K562 (cell line): ENCODE measurements around the gene VMA21. TPM values are rescaled to one million over a fixed set of nuclear protein-coding genes. Genes with fewer than 3 reads are reported as not detected.

Experiments
- AFF1 ChIP-seq, 2 experiments: fragments of 450-650 bp; IDR thresholded peaks; 2 replicates each; pipeline ENCODE4 v1.6.1; 2018; ENCODE audit warnings: mild to moderate bottlenecking in 2 of 2, low read depth in 1 of 2; ENCODE audit not compliant: partially characterized antibody in 2 of 2
- MECOM ChIP-seq: fragments of 250-450 bp; sonication (Bioruptor Pico); IDR thresholded peaks from 2 replicates; pipeline ENCODE4 v1.8.0; 2022; ENCODE audit warnings: inconsistent platforms
- MTF1 ChIP-seq: fragments of 250-450 bp; sonication (Bioruptor Pico); IDR thresholded peaks from 2 replicates; pipeline ENCODE4 v1.9.0; 2021; ENCODE audit warnings: moderate library complexity, mild to moderate bottlenecking, inconsistent platforms, borderline replicate concordance
- TFE3 ChIP-seq: fragments of 450-650 bp; formaldehyde crosslinking; IDR thresholded peaks from 2 replicates; pipeline ENCODE4 v1.4.0; 2020; ENCODE audit warnings: mild to moderate bottlenecking, mixed read lengths
- TGIF2 ChIP-seq: sonication (generic); formaldehyde crosslinking; IDR thresholded peaks from 2 replicates; pipeline ENCODE4 v1.8.1; 2022; ENCODE audit warnings: mild to moderate bottlenecking, missing genetic modification reagents, moderate library complexity
- THRAP3 ChIP-seq: fragments of 450-650 bp; IDR thresholded peaks from 2 replicates; pipeline ENCODE4 v1.6.1; 2016; ENCODE audit warnings: mild to moderate bottlenecking, inconsistent platforms, borderline replicate concordance
- ZNF134 ChIP-seq: fragments of 250-450 bp; sonication (Bioruptor Pico); conservative IDR thresholded peaks from 2 replicates; pipeline ENCODE4 v1.4.0; 2020
- ZNF174 ChIP-seq: fragments of 250-450 bp; sonication (Bioruptor Pico); IDR thresholded peaks from 2 replicates; pipeline ENCODE4 v1.4.0; 2020; ENCODE audit warnings: mild to moderate bottlenecking
- ZNF184 ChIP-seq: sonication (generic); formaldehyde crosslinking; IDR thresholded peaks from 2 replicates; pipeline ENCODE4 v1.5.0; 2020; ENCODE audit warnings: missing genetic modification reagents
- polyA plus RNA-seq, 8 experiments: library from polyadenylated mRNA; depleted of rRNA in 4 of 8; stranded (reverse) in 5 of 8; unstranded in 3 of 8; fragments of >200 nt; fragmentation: Nextera tagmentation in 2 of 8; fragmentation: Illumina TruSeq in 1 of 8; extraction: Ambion mirVana in 2 of 8; extraction: Trizol in 1 of 8; gene quantifications; 2 replicates each; pipeline versions ENCODE4 v1.2.1 to v1.2.3, GENCODE V29; 2011 to 2014; ENCODE audit warnings: inconsistent platforms in 1 of 8, missing spikeins in 1 of 8
- total RNA-seq, 7 experiments: library from RNA; depleted of rRNA in 6 of 7; stranded (reverse); fragments of >200 nt in 6 of 7; fragmentation: Illumina TruSeq in 2 of 7; extraction: Trizol in 2 of 7; gene quantifications; 2 replicates each; pipeline versions ENCODE4 v1.2.1 to v1.2.3, GENCODE V29; 2011 to 2021; ENCODE audit warnings: low replicate concordance in 1 of 7

The VMA21 gene
- total and polyA plus RNA-seq, 9 of the 15 experiments (the other 6 are each of a cell fraction or from before 2014, with no cell fraction given) = 17.5 to 101 (median 47.5) TPM

GRCh38 chrX:151419782-151420181 is 22.8 kb downstream of the VMA21 start (continued):
- TF ChIP-seq ZNF184 (no peak), MTF1 (CRISPR knock-in tag) (no peak), MECOM (no peak), ZNF174 (no peak), TFE3 (CRISPR knock-in tag) (no peak), TGIF2 (CRISPR knock-in tag) (no peak), ZNF134 (CRISPR knock-in tag) (no peak), AFF1 (IDR thresholded peaks at IDR 0.05; ENCODE audit: low read depth in 1 of 2, partially characterized antibody in 2 of 2) (no peak), THRAP3 (no peak)
- TF ChIP-seq, all 486 proteins: peak for 0
